Camera-type eye (tissue), 1 donor: ENCODE results near the gene CDC42EP3. TPM values are rescaled to one million over a fixed set of nuclear protein-coding genes. Genes with fewer than 3 reads are reported as not detected.

Experiments used
- total RNA-seq: library from RNA; depleted of rRNA; stranded (reverse); fragments of >200 nt; gene quantifications from one replicate; pipeline ENCODE4 v1.2.3, GENCODE V29; 2014

CDC42EP3 gene
- total RNA-seq, result 29.7 TPM

DNA sequence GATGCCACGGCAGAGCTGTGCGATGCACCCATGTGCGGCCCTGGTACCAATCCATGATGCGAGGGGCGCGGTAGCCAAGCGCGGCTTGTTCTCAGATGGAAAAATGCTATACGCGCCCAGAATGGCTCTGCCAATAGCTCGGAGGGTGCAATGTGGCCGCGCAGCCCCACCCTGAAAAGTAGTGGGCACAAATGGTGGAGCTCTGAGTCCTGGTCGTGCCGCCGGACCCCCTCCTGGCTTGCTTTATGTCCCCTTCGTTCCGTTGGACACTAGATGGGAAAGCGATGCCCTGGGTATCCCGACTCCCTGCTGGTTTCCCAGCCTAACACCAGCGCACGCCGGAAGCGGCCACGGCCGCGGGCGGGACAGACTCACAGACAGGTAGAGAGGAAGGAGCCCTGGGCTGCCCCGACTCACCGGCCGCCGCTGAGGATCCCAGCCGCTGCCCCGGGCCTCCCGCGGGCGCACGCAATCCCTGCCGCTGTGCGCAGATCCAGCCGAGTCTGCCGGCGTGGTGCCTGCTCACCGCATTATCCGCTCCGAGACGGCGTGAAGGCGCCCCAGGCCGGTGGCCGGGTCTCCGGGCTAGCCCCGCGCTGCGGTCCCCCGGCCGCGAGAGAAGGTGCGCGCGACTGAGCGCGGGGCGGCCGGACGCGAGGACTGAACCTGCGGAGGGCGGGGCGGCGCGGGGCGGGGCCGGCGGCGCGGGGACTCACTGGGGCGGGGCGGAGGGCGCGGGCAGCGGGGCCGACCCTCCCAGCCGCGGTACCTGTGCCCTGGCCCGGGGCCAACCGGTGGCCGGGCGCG, at the start of gene CDC42EP3:
Gene CDC42EP3 (minus strand): TSS at position 634 of the 807 bp plus-strand sequence. CDS start 25,055 bp downstream, outside the sequence.

